GM13977 (cell line): Measurements from ENCODE around the gene PSMG4.

Source experiments
- DNase-seq: peaks from one replicate; pipeline ENCODE4 v3.0.0; 2012; ENCODE audit warnings: low spot score
- CTCF ChIP-seq: IDR thresholded peaks from 2 replicates; pipeline ENCODE4 v1.5.1; 2012; ENCODE audit warnings: mild to moderate bottlenecking, control low read depth; ENCODE audit not compliant: insufficient read depth; ENCODE audit errors: extremely low read depth, missing control alignments
- in situ Hi-C: fragments of 300-500 bp; cut with MboI; formaldehyde crosslinking; loops from one replicate; pipeline ENCODE4 v1.12.0; 2022; ENCODE audit warnings: low sequenced_read_pairs, low pct_unique_long_range_greater_than_20kb, mixed read lengths, inconsistent platforms; ENCODE audit not compliant: unreplicated experiment

PSMG4 gene

GRCh38 chr6:3278691-3279090 lies 19.9 kb downstream of the PSMG4 start:
- no peak for TF ChIP-seq CTCF
- in situ Hi-C loops: loop anchor here (10.0 kb wide), 1 partner anchor 456 kb away; no protein-coding TSS in a partner anchor
- DNase-seq: no peak

- TF ChIP-seq CTCF: no peak
- in situ Hi-C loops: no loop called here
- no peak for DNase-seq
Observed at GRCh38 chr6:3280091-3280490, 21.3 kb downstream of the PSMG4 start.

- DNase-seq: no peak
- TF ChIP-seq CTCF: no peak
- in situ Hi-C loops: no loop called here
Observed at GRCh38 chr6:3280866-3281465, 22.2 kb downstream of the PSMG4 start.

GRCh38 chr6:3281631-3282475 lies 23.1 kb downstream of the PSMG4 start:
- no peak for DNase-seq
- in situ Hi-C loops: no loop called here
- no peak for TF ChIP-seq CTCF

GRCh38 chr6:3282476-3283236 lies 23.9 kb downstream of the PSMG4 start:
- TF ChIP-seq CTCF: no peak
- no peak for DNase-seq
- in situ Hi-C loops: no loop called here

- DNase-seq: no peak
- in situ Hi-C loops: no loop called here
- TF ChIP-seq CTCF: no peak
Observed at GRCh38 chr6:3283241-3283640, 24.5 kb downstream of the PSMG4 start.
